GM18508 (cell line): Measurements from ENCODE around the gene FBRSL1.

ENCODE experiments used
- ATAC-seq: cut with Tn5 transposase; IDR thresholded peaks from one replicate; pipeline ENCODE4 v1.9.1; 2021; ENCODE audit warnings: moderate number of reproducible peaks; ENCODE audit not compliant: insufficient read depth, unreplicated experiment

FBRSL1 gene

GRCh38 chr12:132494294-132495164, 4.6 kb downstream of the FBRSL1 start:
- ATAC-seq: no peak

GRCh38 chr12:132495165-132495544, 5.2 kb downstream of the FBRSL1 start:
- no peak for ATAC-seq

- ATAC-seq: no peak
These were observed 5.8 kb downstream of the FBRSL1 start for GRCh38 chr12:132495629-132496357.

GRCh38 chr12:132496358-132496669, 6.4 kb downstream of the FBRSL1 start:
- no peak for ATAC-seq

- ATAC-seq: no peak
These were observed 6.8 kb downstream of the FBRSL1 start for GRCh38 chr12:132496710-132497109.

GRCh38 chr12:132497514-132498405, 7.8 kb downstream of the FBRSL1 start:
- ATAC-seq: no peak

GRCh38 chr12:132498931-132499330, 9.0 kb downstream of the FBRSL1 start:
- ATAC-seq: no peak

- ATAC-seq: no peak
These were observed 10.3 kb downstream of the FBRSL1 start for GRCh38 chr12:132500142-132500855.

- no peak for ATAC-seq
These were observed 10.9 kb downstream of the FBRSL1 start for GRCh38 chr12:132500856-132501180.

GRCh38 chr12:132501204-132501940, 11.4 kb downstream of the FBRSL1 start:
- no peak for ATAC-seq

- ATAC-seq: no peak
These were observed 12.4 kb downstream of the FBRSL1 start for GRCh38 chr12:132502149-132502881.

GRCh38 chr12:132502882-132503193, 12.9 kb downstream of the FBRSL1 start:
- no peak for ATAC-seq

GRCh38 chr12:132503618-132504204, 13.8 kb downstream of the FBRSL1 start:
- ATAC-seq: no peak

GRCh38 chr12:132505105-132505851, 15.3 kb downstream of the FBRSL1 start:
- ATAC-seq: no peak

GRCh38 chr12:132505852-132506219, 15.9 kb downstream of the FBRSL1 start:
- no peak for ATAC-seq

- ATAC-seq: no peak
These were observed 16.6 kb downstream of the FBRSL1 start for GRCh38 chr12:132506328-132507160.

- no peak for ATAC-seq
These were observed 17.2 kb downstream of the FBRSL1 start for GRCh38 chr12:132507161-132507538.
